IPS-18c (cell line): ENCODE data around the gene PLEKHB2.
"Not testable (repeated sequence)": the region's sequence is repeated elsewhere in the genome, so short reads cannot be mapped to it uniquely, and the experiment has no call there.

Experiments used
- H3K4me3 ChIP-seq: 2 replicates; pipeline ENCODE4 v1.7.0; 2013; ENCODE audit warnings: low read depth, mild to moderate bottlenecking, low read length, moderate library complexity; ENCODE audit not compliant: insufficient read depth
- H3K9me3 ChIP-seq: one replicate; pipeline ENCODE4 v1.6.1; 2013; ENCODE audit warnings: mild to moderate bottlenecking, low read length, moderate library complexity; ENCODE audit not compliant: control insufficient read depth, insufficient read depth

Gene PLEKHB2

DNA sequence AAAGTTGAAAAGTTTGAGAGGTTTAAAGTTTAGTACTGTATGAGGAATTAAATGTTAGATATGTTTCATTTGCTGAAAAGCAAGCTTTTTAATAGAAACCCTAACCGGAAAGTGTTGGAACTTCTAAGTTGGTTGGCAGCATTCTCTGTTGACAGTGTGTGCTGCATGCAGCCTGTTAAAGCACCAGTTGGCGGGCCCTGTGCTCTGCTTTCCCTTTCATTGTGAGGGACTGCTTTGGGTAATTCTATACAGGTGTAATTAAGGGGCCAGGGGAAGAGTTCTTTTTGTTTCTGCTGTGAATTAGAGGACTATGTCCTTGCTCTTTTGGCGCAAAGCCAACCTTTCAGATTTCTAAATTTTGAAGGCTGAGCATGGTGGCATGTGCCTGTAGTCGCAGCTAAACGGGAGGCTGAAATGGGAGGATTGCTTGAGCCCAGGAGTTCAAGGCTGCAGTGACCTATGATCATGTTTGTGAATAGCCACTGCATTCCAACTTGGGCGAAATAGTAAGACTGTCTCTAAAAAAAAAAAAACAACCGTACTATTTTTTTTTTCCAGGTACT is 20.1 kb downstream of the PLEKHB2 start:
- Histone ChIP-seq H3K9me3 (peaks cover 2% of the 10 kb centered on the region), H3K4me3 (no peak overlapping the region)

DNA sequence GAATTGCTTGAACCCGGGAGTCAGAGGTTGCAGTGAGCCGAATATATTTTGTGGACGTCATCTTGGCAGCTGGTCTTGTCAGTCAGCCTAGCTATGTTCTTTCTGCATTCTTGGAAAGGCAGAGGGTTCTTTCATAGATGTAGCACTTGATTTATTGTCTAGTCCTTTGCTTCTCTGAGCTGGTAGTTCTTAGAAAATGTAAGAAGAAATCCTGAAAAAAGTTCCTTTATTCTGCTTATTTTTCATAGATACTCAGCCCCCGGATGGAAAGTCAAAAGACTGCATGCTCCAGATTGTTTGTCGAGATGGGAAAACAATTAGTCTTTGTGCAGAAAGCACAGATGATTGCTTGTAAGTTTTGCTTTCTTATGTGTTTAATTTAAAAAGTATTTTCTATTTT is 21.3 kb downstream of the PLEKHB2 start:
- Histone ChIP-seq H3K9me3 (peaks cover 2% of the 10 kb centered on the region), H3K4me3 (no peak overlapping the region)

DNA sequence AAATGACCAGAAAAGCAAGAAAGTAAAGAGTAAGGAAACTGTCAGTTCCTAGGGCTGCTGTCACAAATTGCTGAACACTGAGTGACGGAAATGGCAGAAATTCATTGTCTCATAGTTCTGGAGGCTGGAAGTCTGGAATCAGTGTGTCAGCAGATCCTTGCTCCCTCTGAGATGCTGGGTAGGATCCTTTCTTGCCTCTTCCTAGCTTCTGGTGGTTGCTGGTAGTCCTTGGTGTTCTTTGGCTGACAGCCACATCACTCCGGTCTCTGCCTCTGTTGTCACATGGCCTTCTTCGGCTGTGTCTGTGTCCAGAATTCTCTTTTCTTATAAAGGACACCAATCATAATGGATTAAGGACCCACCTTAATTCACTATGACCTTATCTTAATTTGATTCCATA is 21.9 kb downstream of the PLEKHB2 start:
- Histone ChIP-seq H3K9me3 (peaks cover 2% of the 10 kb centered on the region), H3K4me3 (no peak overlapping the region)

DNA sequence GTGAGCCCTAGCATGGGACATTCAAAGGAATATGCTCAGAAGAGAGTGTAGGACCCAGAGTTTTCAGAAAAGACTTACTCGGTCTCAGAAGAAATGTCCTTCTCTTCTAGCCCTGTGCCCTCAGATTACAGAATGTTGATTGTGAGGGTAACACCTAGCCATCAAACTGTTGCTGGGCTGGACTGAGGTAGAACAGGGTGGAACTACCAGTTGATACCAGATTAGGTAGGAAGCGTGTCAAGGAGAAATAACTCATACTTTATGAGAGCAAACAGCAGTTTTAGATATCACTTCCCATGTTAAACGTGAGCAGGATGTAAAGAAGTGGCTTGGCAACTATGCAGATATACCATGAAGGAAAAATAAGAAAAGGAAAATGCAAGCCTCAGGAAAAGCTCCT is 22.8 kb downstream of the PLEKHB2 start:
- peaks cover 2% of the 10 kb centered on the region for H3K9me3 ChIP-seq

DNA sequence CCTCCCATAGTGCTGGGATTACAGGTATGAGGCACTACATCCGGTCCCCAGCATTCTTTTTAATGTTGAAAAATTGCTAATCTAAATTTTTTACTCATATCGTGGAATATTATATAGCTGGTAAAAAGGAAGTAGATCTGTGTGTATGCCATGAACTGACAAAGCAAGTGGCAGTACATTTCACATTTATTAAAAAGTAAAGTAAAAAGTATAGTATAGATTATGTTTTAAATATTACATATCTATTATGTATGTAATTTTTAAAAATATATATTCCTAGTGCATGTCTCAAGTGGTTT is 25.1 kb downstream of the PLEKHB2 start:
- no peak overlapping the region for H3K4me3 ChIP-seq
- peaks cover 2% of the 10 kb centered on the region for H3K9me3 ChIP-seq

More for the DNA sequence above, 22.8 kb downstream of the PLEKHB2 start:
- H3K4me3 ChIP-seq: no peak overlapping the region

DNA sequence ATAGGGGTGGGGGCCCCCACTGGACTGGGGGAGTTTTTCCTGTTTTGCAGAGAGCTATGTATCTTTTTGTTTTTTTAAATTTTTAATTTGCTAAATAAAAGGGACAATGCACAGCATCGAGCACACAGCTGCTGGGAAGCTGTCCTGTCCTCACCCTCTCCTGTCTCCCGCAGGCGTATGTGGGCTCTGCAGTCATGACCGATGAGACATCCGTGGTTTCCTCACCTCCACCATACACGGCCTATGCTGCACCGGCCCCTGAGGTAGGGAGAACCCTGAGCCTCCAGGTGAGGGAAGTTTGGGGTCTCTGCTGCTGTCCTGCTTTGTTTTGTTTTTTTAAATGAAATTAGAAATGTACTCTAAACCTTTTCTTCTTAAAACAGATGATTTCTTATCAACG is 27.6 kb downstream of the PLEKHB2 start:
- H3K9me3 ChIP-seq: peaks cover 2% of the 10 kb centered on the region
- no peak overlapping the region for H3K4me3 ChIP-seq

DNA sequence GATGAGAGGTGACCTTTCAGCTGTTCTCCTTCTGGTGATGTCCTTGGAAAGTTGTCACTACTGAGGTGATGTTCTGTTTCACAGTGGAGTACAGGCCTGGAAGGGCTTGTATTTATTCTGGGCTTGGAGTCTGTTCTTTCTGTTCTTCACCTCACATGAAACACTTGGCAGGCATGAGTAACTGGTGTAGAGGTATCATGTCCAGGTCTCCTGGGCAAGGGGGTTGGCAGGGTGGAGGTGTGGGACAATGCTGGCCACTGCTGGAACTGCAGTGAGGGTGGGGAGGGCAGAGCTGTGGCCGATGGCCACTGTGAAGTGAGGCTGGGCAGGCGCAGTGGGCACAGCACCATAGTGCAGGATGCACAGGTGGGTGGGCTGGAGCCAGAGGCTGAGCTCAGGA is 35.4 kb downstream of the PLEKHB2 start:
- no peak overlapping the region for H3K4me3 ChIP-seq

DNA sequence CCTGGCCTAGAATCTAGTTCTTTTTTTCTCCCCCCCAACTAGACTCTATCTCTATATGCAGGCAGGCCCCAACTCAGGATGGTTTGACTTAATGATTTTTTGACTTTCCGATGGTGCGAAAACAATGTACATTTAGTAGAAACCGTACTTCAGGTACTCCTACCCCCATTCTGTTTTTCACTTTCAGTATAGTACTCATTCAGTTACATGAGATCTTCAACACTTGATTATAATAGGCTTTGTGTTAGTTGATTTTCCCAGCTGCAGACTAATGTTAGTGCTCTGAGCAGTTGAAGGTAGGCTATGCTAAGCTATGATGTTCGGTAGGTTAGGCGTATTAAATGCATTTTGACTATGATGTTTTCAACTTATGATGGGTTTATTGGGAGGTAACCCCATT is 37.7 kb downstream of the PLEKHB2 start:
- Histone ChIP-seq H3K9me3 (no peaks in the 10 kb centered on the region), H3K4me3 (no peak overlapping the region)

More for the DNA sequence above, 35.4 kb downstream of the PLEKHB2 start:
- no peaks in the 10 kb centered on the region for H3K9me3 ChIP-seq

DNA sequence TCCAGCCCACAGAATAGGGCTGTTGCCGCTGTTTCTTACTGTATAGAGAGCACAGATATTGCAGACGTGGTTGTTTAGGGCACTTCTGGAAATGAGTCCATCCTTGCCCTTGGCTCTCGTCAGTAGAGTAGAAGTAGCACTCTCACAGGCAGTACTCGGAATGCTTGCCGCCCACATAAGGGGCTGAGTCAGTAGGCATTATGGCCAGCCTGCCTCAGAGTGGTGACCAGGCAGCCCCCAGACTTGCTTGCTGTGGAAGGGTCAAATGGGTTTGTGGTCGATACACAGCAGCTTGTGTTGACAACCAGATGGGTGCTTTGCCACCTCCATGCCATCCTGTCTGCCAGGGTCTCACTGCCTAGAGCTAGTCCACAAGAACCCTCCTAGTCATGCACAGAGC is 38.7 kb downstream of the PLEKHB2 start:
- Histone ChIP-seq H3K9me3 (no peaks in the 10 kb centered on the region), H3K4me3 (no peak overlapping the region)

DNA sequence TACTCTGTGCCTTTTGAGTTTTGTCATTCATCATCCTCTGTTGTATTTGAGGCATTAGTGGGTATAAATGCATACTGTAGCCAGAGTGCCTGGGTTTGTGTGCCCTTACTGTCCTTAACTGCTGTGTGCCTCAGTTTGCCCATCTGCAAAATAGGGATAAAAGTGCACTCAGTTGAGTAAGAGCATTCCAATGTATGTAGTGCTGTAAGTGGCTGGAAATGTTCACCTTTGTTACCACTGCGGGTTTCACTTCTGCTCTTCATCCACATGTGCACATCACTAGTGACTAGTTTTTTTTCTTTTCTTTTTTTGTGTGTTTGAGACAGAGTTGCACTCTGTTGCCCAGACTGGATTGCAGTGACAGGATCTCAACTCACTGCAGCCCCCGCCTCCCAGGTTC is 39.9 kb downstream of the PLEKHB2 start:
- Histone ChIP-seq H3K9me3 (no peaks in the 10 kb centered on the region), H3K4me3 (no peak overlapping the region)

DNA sequence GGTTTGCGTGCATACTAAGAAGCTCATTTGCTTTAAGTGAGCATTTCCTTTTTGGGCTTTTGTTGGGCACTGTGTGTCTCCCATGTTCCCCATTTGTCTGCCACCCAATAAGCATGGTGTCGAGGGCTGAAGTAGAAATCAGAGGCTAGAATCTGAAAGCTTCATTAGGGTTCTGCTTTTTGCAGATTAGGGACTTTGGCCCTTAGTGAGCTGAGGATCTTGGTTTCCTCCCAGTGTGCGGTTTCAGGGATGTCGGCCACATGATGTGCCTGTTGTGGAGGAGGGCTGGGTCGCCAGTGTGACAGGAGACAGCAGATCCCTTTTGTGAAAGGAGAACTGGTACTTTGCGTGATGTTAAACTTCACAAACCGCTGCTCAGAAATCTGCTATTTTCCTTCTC is 41.1 kb downstream of the PLEKHB2 start:
- Histone ChIP-seq H3K9me3 (no peaks in the 10 kb centered on the region), H3K4me3 (no peak overlapping the region)

DNA sequence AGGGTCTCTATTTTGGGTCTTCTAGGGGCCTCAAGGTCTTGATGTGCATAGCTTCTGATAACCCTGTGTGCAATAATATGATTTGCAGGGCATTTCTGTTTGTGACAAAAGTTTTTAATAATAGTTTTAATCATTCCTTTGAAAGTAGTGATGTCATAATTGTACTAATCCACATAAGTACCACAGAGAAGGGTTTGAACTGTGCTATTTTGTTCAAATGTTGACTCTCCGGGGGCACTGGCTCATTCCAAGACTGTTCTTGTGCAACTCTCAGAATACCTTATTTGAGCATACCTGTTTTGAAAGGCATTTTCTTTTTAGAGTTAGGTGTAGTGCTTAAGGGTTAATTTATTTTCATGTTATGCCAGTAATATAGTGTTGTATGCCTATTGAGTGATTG is 41.6 kb downstream of the PLEKHB2 start:
- H3K9me3 ChIP-seq: no peaks in the 10 kb centered on the region
- H3K4me3 ChIP-seq: no peak overlapping the region

DNA sequence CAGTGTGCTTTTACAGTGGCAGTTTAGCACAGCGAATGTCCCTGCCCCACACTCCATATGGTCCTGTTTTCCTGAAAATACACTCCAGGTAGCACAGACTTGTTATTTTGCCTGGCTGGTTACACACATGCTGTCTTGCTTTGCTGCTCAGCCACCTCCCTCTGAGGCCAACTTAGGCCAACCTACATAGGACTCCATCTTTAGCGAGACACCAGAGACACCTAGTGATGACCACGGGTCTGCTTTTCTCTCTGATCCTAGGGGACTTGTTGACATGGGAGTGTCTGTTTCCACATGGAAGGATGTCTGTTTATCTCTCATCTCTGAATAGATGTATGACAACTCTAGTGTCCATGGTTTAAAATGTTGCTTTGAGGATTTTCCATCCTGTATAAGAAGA is 43.3 kb downstream of the PLEKHB2 start:
- Histone ChIP-seq H3K4me3 (no peak overlapping the region), H3K9me3 (no peaks in the 10 kb centered on the region)

DNA sequence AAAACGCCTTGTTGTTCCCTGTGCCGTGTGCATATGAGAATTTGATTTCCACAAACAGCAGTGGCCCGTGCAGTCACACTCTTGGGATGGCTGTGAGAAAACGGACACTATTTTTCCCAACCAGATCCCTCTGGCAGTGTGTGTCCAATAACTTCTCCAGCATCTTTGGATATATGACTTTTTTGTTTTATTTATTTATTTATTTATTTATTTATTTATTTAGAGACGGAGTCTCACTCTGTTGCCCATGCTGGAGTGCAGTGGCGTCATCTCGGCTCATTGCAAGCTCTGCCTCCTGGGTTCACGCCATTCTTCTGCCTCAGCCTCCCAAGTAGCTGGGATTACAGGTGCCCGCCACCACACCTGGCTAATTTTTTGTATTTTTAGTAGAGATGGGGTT is 45.0 kb downstream of the PLEKHB2 start:
- H3K4me3 ChIP-seq, H3K9me3 ChIP-seq: not testable (repeated sequence)

DNA sequence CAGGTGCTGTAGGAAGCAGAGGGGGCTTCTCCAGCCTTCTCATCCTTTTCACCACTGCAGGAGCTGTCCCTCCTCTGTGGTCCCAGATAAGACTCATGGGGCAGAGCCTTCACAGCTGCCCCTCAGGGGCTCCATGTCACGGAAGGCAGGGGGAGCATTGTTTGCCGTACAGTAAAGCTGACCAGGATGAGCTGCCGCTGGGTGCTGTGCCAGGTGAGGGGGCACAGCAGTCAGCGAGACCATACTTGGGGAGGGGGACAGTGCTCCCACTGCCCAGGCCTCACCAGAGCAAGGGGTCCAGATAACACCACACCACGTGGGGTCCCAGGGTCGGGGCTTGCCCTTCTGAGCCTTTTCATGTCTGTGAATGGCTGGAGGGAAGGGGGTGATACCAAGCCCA is 46.3 kb downstream of the PLEKHB2 start:
- Histone ChIP-seq H3K4me3 (no peak overlapping the region), H3K9me3 (no peaks in the 10 kb centered on the region)

DNA sequence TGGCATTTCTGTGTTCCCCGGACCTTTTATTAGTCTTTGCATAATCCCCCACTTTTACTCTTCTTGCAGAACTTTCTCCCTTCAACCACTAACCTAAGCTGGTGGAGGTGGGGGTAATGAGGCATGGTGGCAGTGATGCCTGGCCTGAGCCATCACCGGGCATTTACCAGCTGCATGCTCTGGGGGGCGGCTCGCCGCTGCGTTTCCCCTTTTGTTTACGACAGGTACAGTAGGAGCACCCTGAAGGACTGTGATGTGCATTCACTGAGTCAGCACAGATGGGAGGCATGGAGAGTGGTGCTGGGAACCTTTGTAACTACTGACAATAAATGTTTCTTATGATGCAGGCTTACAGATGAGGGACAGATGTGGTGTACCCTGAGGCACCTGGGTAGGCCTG is 46.9 kb downstream of the PLEKHB2 start:
- Histone ChIP-seq H3K9me3 (no peaks in the 10 kb centered on the region), H3K4me3 (no peak overlapping the region)

DNA sequence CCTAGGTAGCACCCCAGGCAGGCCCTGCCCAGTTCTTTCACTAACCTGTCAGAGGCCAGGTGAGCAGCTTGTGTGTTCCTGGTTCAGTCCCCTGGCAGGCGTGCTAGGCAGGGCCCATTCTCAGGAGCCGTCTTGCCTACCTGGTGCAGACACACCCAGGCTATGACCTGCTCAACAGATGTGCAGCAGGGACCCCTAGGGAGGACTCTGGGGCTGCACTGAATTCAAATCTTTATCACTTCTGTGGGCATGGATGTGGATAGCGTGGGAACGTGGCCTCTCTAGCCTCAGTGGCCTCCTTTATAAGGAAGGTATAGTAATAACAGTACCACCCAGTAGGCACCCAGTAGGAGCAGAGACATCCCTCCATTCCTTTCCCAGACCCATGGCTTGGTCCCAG is 48.4 kb downstream of the PLEKHB2 start:
- no peak overlapping the region for H3K4me3 ChIP-seq
- no peaks in the 10 kb centered on the region for H3K9me3 ChIP-seq

DNA sequence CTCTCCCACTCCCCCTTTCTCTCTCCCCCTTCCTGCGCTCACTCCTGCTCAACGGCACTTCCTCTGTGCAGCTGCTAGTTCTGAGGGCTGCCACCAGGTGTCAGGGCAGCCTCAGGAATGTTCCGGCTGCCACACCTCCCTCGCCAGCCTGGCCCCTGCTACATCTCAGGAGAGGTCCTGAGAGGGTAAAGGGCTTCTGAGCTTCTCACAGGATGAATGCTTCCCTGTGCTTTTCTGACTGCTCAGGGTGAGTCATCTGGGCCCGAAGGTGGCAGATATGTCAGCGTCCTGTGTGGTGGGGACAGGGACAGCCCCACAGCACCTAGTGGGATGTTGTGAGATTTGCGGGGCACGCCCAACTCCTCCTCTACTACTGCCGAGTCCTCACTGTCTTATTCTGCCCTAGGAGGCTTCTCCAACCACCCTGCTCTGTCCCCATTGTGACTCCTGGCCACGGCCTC is 49.0 kb downstream of the PLEKHB2 start:
- no peaks in the 10 kb centered on the region for H3K9me3 ChIP-seq
- no peak overlapping the region for H3K4me3 ChIP-seq

DNA sequence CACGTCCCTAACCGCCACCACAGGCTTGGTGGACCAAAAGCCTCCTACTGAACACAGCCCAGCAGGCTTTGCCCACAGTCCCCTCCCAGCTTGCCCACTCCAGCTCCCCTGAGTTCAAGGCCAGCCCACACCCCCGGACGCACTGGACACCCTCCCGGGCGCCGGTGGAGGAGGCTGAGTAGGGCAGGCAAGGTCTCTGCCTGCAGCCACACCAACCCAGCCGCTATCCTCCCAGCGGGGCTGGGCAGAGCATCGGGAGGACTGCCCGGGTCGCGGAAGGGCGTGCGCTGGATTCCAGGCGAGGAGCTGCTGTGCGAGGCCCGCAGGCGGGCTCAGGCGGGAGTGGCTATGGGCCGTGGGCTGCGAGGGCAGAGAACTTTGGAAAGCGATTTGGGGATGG is 49.5 kb downstream of the PLEKHB2 start:
- H3K4me3 ChIP-seq: no peak overlapping the region

More for the DNA sequence above, 49.5 kb downstream of the PLEKHB2 start:
- no peaks in the 10 kb centered on the region for H3K9me3 ChIP-seq
